Liver (tissue), 9 donors: ENCODE data around the gene FBXO22. TPM values are rescaled to one million over a fixed set of nuclear protein-coding genes. Genes with fewer than 3 reads are reported as not detected.
"Not testable (repeated sequence)": the region's sequence is repeated elsewhere in the genome, so short reads cannot be mapped to it uniquely, and the experiment has no call there.

Experiments used
- DNase-seq: peaks from one replicate; pipeline ENCODE4 v3.0.0-alpha.2; 2017; ENCODE audit warnings: low spot score
- H3K27ac ChIP-seq, 2 donors: one replicate each; pipeline ENCODE4 v1.7.0; 2013; ENCODE audit warnings: inconsistent platforms in 2 of 2, low read length in 2 of 2, control low read depth in 1 of 2, low read depth in 1 of 2, mild to moderate bottlenecking in 1 of 2
- H3K27me3 ChIP-seq, 4 donors: one replicate each; pipeline versions ENCODE4 v1.6.1 to v1.7.0; 2013; ENCODE audit warnings: low read length in 3 of 4, inconsistent platforms in 1 of 4, mild to moderate bottlenecking in 1 of 4, moderate library complexity in 1 of 4; ENCODE audit not compliant: control insufficient read depth in 4 of 4, insufficient read depth in 4 of 4
- H3K36me3 ChIP-seq, 4 donors: one replicate each; pipeline versions ENCODE4 v1.6.1 to v1.7.0; 2013; ENCODE audit warnings: low read length in 3 of 4, mild to moderate bottlenecking in 3 of 4, low read depth in 1 of 4, moderate library complexity in 1 of 4; ENCODE audit not compliant: control insufficient read depth in 4 of 4, insufficient read depth in 3 of 4
- H3K4me1 ChIP-seq, 4 donors: one replicate each; pipeline versions ENCODE4 v1.6.1 to v1.7.0; 2013; ENCODE audit warnings: low read length in 3 of 4, mild to moderate bottlenecking in 3 of 4, moderate library complexity in 1 of 4; ENCODE audit not compliant: control insufficient read depth in 4 of 4, insufficient read depth in 4 of 4
- H3K4me3 ChIP-seq, 3 donors: one replicate each; pipeline versions ENCODE4 v1.6.1 to v1.7.0; 2013; ENCODE audit warnings: low read length in 3 of 3, control low read depth in 1 of 3, low read depth in 1 of 3, mild to moderate bottlenecking in 1 of 3
- H3K9ac ChIP-seq, 2 donors: one replicate each; pipeline ENCODE4 v1.7.0; 2013; ENCODE audit warnings: low read length in 2 of 2, mild to moderate bottlenecking in 2 of 2, moderate library complexity in 2 of 2, control low read depth in 1 of 2, low read depth in 1 of 2
- H3K9me3 ChIP-seq, 4 donors: one replicate each; pipeline versions ENCODE4 v1.6.1 to v1.7.0; 2013; ENCODE audit warnings: low read length in 3 of 4; ENCODE audit not compliant: control insufficient read depth in 4 of 4
- EGR1 ChIP-seq, 2 donors: IDR thresholded peaks; 2 replicates each; pipeline ENCODE4 v1.6.1; 2016 to 2018; ENCODE audit warnings: antibody characterized with exemption in 2 of 2, low read depth in 2 of 2
- FOXA1 ChIP-seq: IDR thresholded peaks from 2 replicates; pipeline ENCODE4 v1.6.1; 2016; ENCODE audit warnings: antibody characterized with exemption
- FOXA2 ChIP-seq: IDR thresholded peaks from 2 replicates; pipeline ENCODE4 v1.6.1; 2016; ENCODE audit warnings: antibody characterized with exemption
- GABPA ChIP-seq, 2 donors: IDR thresholded peaks in 1 of 2; conservative IDR thresholded peaks in 1 of 2; 2 replicates each; pipeline ENCODE4 v1.6.1; 2016; ENCODE audit warnings: antibody characterized with exemption in 2 of 2, mild to moderate bottlenecking in 1 of 2, moderate library complexity in 1 of 2
- HNF4A ChIP-seq, 2 donors: conservative IDR thresholded peaks; 2 replicates each; pipeline ENCODE4 v1.6.1; 2016; ENCODE audit warnings: antibody characterized with exemption in 2 of 2, mild to moderate bottlenecking in 2 of 2
- HNF4G ChIP-seq: IDR thresholded peaks from 2 replicates; pipeline ENCODE4 v1.6.1; 2016; ENCODE audit warnings: antibody characterized with exemption
- JUND ChIP-seq, 2 donors: IDR thresholded peaks; 2 replicates each; pipeline ENCODE4 v1.6.1; 2016; ENCODE audit warnings: antibody characterized with exemption in 2 of 2
- NR2F2 ChIP-seq: IDR thresholded peaks from 2 replicates; pipeline ENCODE4 v1.6.1; 2016; ENCODE audit warnings: antibody characterized with exemption
- RAD21 ChIP-seq, 2 donors: IDR thresholded peaks; 2 replicates each; pipeline ENCODE4 v1.6.1; 2016; ENCODE audit warnings: antibody characterized with exemption in 2 of 2, mild to moderate bottlenecking in 2 of 2
- RXRA ChIP-seq, 2 donors: IDR thresholded peaks; 2 replicates each; pipeline ENCODE4 v1.6.1; 2017 to 2018; ENCODE audit warnings: antibody characterized with exemption in 2 of 2, mild to moderate bottlenecking in 1 of 2
- SP1 ChIP-seq: IDR thresholded peaks from 2 replicates; pipeline ENCODE4 v1.6.1; 2018; ENCODE audit warnings: antibody characterized with exemption, mild to moderate bottlenecking
- TAF1 ChIP-seq: conservative IDR thresholded peaks from 2 replicates; pipeline ENCODE4 v1.6.1; 2016; ENCODE audit warnings: antibody characterized with exemption, mild to moderate bottlenecking
- YY1 ChIP-seq: IDR thresholded peaks from 2 replicates; pipeline ENCODE4 v1.6.1; 2016; ENCODE audit warnings: antibody characterized with exemption, mild to moderate bottlenecking
- WGBS: extraction: QIAGEN DNeasy Blood & Tissue Kit; methylation state at CpG from one replicate; pipeline ENCODE4 v1.1.7; 2013; 5-methylcytosine and 5-hydroxymethylcytosine counted together
- polyA plus RNA-seq, 2 donors: library from polyadenylated mRNA; stranded (reverse) in 1 of 2; unstranded in 1 of 2; fragments of 200-250 nt in 1 of 2; fragments of >200 nt in 1 of 2; fragmentation: Nextera tagmentation in 1 of 2; extraction: Ambion mirVana in 1 of 2; gene quantifications; one replicate each; pipeline versions ENCODE4 v1.2.1 to v1.2.3, GENCODE V29; 2013 to 2015
- total RNA-seq, 2 donors: library from RNA; depleted of rRNA; stranded (reverse); fragments of >200 nt; gene quantifications; one replicate each; pipeline ENCODE4 v1.2.3, GENCODE V29; 2014
- TF ChIP-seq, protein P1 (sequence below): IDR thresholded peaks from 2 replicates; pipeline ENCODE4 v1.6.1; 2016; ENCODE audit warnings: antibody characterized with exemption
- TF ChIP-seq, protein P2 (sequence below): IDR thresholded peaks from 2 replicates; pipeline ENCODE4 v1.6.1; 2016; ENCODE audit warnings: antibody characterized with exemption
- TF ChIP-seq, protein P3 (sequence below): fragments of 150-350 bp; IDR thresholded peaks from 2 replicates; pipeline ENCODE4 v1.5.1; 2017; ENCODE audit warnings: improper control_type of control experiment, low read depth, low read length; ENCODE audit not compliant: missing input control
- TF ChIP-seq, protein P4 (sequence below): IDR thresholded peaks from 2 replicates; pipeline ENCODE4 v1.6.1; 2016; ENCODE audit warnings: antibody characterized with exemption, mild to moderate bottlenecking
- TF ChIP-seq, protein P5 (sequence below): IDR thresholded peaks from 2 replicates; pipeline ENCODE4 v1.6.1; 2016; ENCODE audit warnings: antibody characterized with exemption
- donor health status: healthy.
- donor health status: healthy.
- donor health status: healthy.
- donor health status: healthy.
- donor health status: healthy.

FBXO22 gene
- total and polyA plus RNA-seq, 4 donors, result 16.8 to 40.8 (median 31.8) TPM

DNA sequence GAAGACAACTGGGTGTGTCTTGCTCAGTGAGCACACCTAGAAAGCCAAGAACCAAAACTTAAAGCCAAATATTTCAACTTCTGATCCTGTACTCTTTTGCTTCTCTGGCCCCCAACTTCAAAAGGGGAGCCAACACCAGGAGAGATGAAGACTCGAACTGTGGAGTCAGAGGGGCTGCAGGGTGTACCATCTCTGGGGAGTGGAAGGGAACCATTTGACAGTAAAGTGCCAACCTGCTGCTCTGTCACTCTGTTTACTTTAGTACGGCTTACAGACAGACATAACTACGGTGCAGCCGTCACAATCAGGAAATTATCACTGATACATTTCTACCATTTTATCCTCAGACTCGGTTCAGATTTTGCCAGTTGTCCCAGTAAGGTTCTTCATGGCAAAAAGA, 1.6 kb downstream of the FBXO22 start:
- Histone ChIP-seq H3K27ac (no peak overlapping the region), H3K9me3 (no peaks in the 10 kb centered on the region), H3K9ac (no peak overlapping the region), H3K27me3 (no peaks in the 10 kb centered on the region), H3K36me3 (peaks cover 3 to 12% (median 4%) of the 10 kb centered on the region in 4 donors), H3K4me1 (peaks cover 4 to 42% (median 26%) of the 10 kb centered on the region in 4 donors), H3K4me3 (no peak overlapping the region)
- no peak for DNase-seq
- WGBS, result 88% methylated on average over 5 of the region's 5 CpGs
- no peak for TF ChIP-seq RAD21 (IDR thresholded peaks at IDR 0.05)
- TF ChIP-seq, protein P1, sequence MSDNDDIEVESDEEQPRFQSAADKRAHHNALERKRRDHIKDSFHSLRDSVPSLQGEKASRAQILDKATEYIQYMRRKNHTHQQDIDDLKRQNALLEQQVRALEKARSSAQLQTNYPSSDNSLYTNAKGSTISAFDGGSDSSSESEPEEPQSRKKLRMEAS, result no peak
- no peak for TF ChIP-seq EGR1 (IDR thresholded peaks at IDR 0.05; ENCODE audit: low read depth in 2 of 2)

DNA sequence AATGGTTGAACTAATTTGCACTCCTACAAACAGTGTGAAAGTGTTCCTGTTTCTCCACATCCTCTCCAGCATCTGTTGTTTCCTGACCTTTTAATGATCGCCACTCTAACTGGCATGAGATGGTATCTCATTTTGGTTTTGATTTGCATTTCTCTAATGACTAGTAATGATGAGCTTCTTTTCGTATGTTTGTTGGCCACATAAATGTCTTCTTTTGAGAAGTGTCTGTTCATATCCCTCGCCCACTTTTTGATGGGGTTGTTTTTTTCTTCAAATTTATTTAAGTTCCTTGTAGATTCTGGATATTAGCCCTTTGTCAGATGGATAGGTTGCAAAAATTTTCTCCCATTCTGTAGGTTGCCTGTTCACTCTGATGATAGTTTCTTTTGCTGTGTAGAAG, 6.7 kb downstream of the FBXO22 start:
- not testable (repeated sequence) for H3K9me3 ChIP-seq, H3K27me3 ChIP-seq, H3K4me3 ChIP-seq, H3K9ac ChIP-seq, DNase-seq, H3K4me1 ChIP-seq, H3K27ac ChIP-seq
- H3K36me3 ChIP-seq, result peaks cover 4 to 26% (median 15%) of the 10 kb centered on the region in 4 donors
- WGBS, result 96% methylated on average over 3 of the region's 3 CpGs

DNA sequence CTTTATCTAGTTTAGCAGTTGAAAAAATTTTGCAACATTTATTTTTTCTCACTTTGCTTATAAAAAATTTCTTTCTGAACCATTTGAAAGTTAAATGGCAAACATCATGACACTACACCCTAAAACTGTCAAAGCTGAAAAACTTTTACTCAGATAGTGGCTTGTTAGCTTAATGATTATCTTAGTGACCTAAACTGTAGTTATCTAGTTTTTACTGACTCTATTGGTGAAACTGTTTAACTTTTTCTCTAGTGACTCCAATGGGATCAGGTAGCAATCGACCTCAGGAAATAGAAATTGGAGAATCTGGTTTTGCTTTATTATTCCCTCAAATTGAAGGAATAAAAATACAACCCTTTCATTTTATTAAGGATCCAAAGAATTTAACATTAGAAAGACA, 13.3 kb downstream of the FBXO22 start:
- Histone ChIP-seq H3K4me1 (peaks cover 0 to 14% (median 4%) of the 10 kb centered on the region in 4 donors), H3K36me3 (peaks cover 4 to 25% (median 12%) of the 10 kb centered on the region in 4 donors), H3K9ac (no peak overlapping the region), H3K27ac (no peak overlapping the region), H3K27me3 (no peaks in the 10 kb centered on the region), H3K9me3 (no peaks in the 10 kb centered on the region), H3K4me3 (no peak overlapping the region)
- 87% methylated on average over 1 of the region's 1 CpG for WGBS
- DNase-seq, result no peak
- TF ChIP-seq RAD21 (IDR thresholded peaks at IDR 0.05), result no peak
- TF ChIP-seq, protein P1, result no peak
- TF ChIP-seq HNF4A (conservative IDR thresholded peaks at IDR 0.05), result no peak
- TF ChIP-seq, protein P2, sequence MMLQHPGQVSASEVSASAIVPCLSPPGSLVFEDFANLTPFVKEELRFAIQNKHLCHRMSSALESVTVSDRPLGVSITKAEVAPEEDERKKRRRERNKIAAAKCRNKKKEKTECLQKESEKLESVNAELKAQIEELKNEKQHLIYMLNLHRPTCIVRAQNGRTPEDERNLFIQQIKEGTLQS, result no peak
- no peak for TF ChIP-seq YY1
- no peak for TF ChIP-seq FOXA2
- no peak for TF ChIP-seq SP1
- TF ChIP-seq, protein P3, sequence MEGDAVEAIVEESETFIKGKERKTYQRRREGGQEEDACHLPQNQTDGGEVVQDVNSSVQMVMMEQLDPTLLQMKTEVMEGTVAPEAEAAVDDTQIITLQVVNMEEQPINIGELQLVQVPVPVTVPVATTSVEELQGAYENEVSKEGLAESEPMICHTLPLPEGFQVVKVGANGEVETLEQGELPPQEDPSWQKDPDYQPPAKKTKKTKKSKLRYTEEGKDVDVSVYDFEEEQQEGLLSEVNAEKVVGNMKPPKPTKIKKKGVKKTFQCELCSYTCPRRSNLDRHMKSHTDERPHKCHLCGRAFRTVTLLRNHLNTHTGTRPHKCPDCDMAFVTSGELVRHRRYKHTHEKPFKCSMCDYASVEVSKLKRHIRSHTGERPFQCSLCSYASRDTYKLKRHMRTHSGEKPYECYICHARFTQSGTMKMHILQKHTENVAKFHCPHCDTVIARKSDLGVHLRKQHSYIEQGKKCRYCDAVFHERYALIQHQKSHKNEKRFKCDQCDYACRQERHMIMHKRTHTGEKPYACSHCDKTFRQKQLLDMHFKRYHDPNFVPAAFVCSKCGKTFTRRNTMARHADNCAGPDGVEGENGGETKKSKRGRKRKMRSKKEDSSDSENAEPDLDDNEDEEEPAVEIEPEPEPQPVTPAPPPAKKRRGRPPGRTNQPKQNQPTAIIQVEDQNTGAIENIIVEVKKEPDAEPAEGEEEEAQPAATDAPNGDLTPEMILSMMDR, result no peak
- TF ChIP-seq GABPA (IDR thresholded peaks at IDR 0.05 in 1 of 2, conservative IDR thresholded peaks at IDR 0.05 in 1 of 2), result no peak
- no peak for TF ChIP-seq HNF4G
- no peak for TF ChIP-seq RXRA (IDR thresholded peaks at IDR 0.05)
- TF ChIP-seq EGR1 (IDR thresholded peaks at IDR 0.05; ENCODE audit: low read depth in 2 of 2), result no peak
- no peak for TF ChIP-seq TAF1
- TF ChIP-seq JUND (IDR thresholded peaks at IDR 0.05), result no peak
- TF ChIP-seq, protein P4, sequence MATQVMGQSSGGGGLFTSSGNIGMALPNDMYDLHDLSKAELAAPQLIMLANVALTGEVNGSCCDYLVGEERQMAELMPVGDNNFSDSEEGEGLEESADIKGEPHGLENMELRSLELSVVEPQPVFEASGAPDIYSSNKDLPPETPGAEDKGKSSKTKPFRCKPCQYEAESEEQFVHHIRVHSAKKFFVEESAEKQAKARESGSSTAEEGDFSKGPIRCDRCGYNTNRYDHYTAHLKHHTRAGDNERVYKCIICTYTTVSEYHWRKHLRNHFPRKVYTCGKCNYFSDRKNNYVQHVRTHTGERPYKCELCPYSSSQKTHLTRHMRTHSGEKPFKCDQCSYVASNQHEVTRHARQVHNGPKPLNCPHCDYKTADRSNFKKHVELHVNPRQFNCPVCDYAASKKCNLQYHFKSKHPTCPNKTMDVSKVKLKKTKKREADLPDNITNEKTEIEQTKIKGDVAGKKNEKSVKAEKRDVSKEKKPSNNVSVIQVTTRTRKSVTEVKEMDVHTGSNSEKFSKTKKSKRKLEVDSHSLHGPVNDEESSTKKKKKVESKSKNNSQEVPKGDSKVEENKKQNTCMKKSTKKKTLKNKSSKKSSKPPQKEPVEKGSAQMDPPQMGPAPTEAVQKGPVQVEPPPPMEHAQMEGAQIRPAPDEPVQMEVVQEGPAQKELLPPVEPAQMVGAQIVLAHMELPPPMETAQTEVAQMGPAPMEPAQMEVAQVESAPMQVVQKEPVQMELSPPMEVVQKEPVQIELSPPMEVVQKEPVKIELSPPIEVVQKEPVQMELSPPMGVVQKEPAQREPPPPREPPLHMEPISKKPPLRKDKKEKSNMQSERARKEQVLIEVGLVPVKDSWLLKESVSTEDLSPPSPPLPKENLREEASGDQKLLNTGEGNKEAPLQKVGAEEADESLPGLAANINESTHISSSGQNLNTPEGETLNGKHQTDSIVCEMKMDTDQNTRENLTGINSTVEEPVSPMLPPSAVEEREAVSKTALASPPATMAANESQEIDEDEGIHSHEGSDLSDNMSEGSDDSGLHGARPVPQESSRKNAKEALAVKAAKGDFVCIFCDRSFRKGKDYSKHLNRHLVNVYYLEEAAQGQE, result no peak
- no peak for TF ChIP-seq FOXA1
- no peak for TF ChIP-seq NR2F2
- TF ChIP-seq, protein P5, sequence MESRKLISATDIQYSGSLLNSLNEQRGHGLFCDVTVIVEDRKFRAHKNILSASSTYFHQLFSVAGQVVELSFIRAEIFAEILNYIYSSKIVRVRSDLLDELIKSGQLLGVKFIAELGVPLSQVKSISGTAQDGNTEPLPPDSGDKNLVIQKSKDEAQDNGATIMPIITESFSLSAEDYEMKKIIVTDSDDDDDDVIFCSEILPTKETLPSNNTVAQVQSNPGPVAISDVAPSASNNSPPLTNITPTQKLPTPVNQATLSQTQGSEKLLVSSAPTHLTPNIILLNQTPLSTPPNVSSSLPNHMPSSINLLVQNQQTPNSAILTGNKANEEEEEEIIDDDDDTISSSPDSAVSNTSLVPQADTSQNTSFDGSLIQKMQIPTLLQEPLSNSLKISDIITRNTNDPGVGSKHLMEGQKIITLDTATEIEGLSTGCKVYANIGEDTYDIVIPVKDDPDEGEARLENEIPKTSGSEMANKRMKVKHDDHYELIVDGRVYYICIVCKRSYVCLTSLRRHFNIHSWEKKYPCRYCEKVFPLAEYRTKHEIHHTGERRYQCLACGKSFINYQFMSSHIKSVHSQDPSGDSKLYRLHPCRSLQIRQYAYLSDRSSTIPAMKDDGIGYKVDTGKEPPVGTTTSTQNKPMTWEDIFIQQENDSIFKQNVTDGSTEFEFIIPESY, result no peak
